ENCODE measurements around the gene PTGES2.
A peak's percentile ranks its signal among the peaks of the same experiment; 100 is the strongest.

The PTGES2 gene

GRCh38 chr9:128150594-128151308, 23.2 kb upstream of the PTGES2 start:
- DNase-seq (ENCODE audit: extremely low spot score): no peak
- CTCF ChIA-PET: interaction anchor here (1.1 to 1.4 kb wide), 3 partner anchors 9 to 48 kb away, joined by 3 to 5 read pairs (median 3); partner anchors contain the start of gene BBLN
- POLR2A ChIA-PET: no interaction called here
- TF ChIP-seq, protein P1, sequence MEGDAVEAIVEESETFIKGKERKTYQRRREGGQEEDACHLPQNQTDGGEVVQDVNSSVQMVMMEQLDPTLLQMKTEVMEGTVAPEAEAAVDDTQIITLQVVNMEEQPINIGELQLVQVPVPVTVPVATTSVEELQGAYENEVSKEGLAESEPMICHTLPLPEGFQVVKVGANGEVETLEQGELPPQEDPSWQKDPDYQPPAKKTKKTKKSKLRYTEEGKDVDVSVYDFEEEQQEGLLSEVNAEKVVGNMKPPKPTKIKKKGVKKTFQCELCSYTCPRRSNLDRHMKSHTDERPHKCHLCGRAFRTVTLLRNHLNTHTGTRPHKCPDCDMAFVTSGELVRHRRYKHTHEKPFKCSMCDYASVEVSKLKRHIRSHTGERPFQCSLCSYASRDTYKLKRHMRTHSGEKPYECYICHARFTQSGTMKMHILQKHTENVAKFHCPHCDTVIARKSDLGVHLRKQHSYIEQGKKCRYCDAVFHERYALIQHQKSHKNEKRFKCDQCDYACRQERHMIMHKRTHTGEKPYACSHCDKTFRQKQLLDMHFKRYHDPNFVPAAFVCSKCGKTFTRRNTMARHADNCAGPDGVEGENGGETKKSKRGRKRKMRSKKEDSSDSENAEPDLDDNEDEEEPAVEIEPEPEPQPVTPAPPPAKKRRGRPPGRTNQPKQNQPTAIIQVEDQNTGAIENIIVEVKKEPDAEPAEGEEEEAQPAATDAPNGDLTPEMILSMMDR (IDR thresholded peaks at IDR 0.05; ENCODE audit: control extremely low read depth, extremely low read depth, low read depth, missing control alignments): peak; percentile 25

GRCh38 chr9:128149951-128150593, 22.5 kb upstream of the PTGES2 start:
- ChIA-PET POLR2A (no interaction called here), CTCF (no interaction called here)
- TF ChIP-seq, protein P1 (IDR thresholded peaks at IDR 0.05; ENCODE audit: control extremely low read depth, extremely low read depth, low read depth, missing control alignments): no peak
- no peak for DNase-seq (ENCODE audit: extremely low spot score)

GRCh38 chr9:128149001-128149701, 21.6 kb upstream of the PTGES2 start, which contains the start of gene LCN2:
Gene LCN2, plus strand, starts transcription at chr9:128149453. Its CDS starts 73 bp downstream, at chr9:128149526.
- TF ChIP-seq, protein P1 (IDR thresholded peaks at IDR 0.05; ENCODE audit: control extremely low read depth, extremely low read depth, low read depth, missing control alignments): no peak
- DNase-seq (ENCODE audit: extremely low spot score): no peak
- POLR2A ChIA-PET: no interaction called here
- CTCF ChIA-PET: no interaction called here

GRCh38 chr9:128148509-128149000, 21.0 kb upstream of the PTGES2 start:
- TF ChIP-seq, protein P1 (IDR thresholded peaks at IDR 0.05; ENCODE audit: control extremely low read depth, extremely low read depth, low read depth, missing control alignments): no peak
- POLR2A ChIA-PET: no interaction called here
- no peak for DNase-seq (ENCODE audit: extremely low spot score)
- CTCF ChIA-PET: no interaction called here

DNA sequence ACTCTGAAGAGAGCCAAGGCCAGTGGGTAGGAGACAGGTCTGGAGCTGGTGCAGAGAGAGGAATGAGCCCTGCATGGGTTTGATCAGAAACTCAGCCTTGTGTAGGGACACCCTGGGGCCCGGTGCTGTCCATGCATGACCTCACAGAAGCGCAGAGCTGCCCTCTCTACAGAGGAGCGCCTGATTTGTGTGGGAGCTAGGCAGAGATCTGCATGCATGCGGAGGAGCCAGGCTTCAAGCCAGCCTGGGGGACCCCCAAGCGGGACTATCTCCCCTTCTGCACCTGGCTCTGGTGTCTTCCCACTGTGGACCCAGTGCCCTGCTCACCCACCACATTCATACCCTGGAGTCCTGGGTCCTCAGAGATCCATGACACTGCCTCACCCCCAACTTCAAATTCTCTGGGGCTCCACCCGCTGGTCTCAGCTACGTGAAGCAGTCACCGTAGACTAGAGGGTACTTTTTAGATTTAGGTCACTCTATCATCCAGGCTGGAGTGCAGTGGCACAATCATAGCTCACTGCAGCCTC, 19.1 kb upstream of the PTGES2 start:
- CTCF ChIA-PET: interaction anchor here (2.0 kb wide), 1 partner anchor 18 kb away, joined by 6 read pairs; the partner anchor contains the start of gene PTGES2
- DNase-seq (ENCODE audit: extremely low spot score): no peak
- TF ChIP-seq, protein P1 (IDR thresholded peaks at IDR 0.05; ENCODE audit: control extremely low read depth, extremely low read depth, low read depth, missing control alignments): no peak
- POLR2A ChIA-PET: no interaction called here

DNA sequence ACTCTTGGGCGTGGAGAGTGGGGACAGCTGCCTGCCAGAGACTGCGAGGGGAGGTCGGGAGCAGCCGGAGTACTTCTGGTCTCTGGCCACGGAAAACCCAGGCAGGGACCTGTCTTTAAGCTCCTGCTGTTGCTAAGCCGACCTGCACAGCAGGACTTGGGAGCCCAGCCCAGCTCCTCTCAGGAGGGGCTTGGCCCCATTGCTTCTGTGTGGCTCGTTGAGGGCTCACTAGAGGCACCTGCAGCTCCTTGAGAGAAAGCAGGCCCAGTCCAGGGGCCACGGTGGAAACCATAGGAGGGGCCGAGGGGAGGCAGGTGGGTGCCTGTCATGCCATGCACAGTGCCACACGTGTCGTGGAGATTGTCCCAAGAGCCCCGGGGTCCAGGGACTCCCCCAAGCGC, 18.4 kb upstream of the PTGES2 start:
- CTCF ChIA-PET: interaction anchor here (2.0 kb wide), 1 partner anchor 17 kb away, joined by 6 read pairs; the partner anchor contains the start of gene PTGES2
- POLR2A ChIA-PET: no interaction called here
- TF ChIP-seq, protein P1 (IDR thresholded peaks at IDR 0.05; ENCODE audit: control extremely low read depth, extremely low read depth, low read depth, missing control alignments): no peak
- DNase-seq (ENCODE audit: extremely low spot score): no peak
